ENCODE measurements around the gene PLEKHN1.

DNA sequence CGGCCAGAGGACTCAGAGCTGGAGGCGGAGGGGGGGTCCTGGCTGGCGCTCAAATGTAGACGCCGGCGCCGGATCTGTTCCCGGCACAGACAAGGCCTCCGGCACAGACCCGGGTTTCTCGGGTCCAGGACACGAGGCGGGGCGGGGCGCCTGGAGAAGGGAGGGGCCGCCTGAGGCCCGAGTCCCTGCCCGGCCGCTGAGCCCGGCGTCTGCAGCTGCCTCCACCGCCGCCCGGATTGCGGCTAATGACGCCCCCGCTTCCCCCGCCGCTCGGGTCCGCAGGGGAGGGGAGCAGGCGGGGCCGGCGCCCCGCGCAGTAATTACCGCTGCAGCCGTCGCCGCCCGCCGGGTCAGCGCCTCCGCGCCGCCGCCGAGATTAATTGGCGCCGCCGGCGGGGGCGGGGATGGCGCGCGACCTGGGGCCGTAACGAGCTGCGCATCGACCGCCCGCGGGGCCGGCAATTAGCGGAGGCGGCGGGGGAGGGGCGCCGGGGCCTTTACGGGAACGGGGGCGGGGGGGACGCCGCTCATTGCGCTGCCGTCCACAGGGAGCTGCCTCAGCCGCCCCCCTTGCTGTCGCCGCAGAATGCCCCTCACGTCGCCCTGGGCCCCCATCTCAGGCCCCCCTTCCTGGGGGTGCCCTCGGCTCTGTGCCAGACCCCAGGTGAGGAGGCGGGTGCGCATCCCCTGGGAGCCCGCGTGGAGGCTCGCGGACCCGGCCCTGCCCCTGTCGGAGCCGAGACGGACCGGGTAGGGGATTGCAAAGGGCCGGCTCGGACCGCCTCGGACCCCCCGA lies 24.5 kb upstream of the PLEKHN1 start:
- TF ChIP-seq, protein P1, sequence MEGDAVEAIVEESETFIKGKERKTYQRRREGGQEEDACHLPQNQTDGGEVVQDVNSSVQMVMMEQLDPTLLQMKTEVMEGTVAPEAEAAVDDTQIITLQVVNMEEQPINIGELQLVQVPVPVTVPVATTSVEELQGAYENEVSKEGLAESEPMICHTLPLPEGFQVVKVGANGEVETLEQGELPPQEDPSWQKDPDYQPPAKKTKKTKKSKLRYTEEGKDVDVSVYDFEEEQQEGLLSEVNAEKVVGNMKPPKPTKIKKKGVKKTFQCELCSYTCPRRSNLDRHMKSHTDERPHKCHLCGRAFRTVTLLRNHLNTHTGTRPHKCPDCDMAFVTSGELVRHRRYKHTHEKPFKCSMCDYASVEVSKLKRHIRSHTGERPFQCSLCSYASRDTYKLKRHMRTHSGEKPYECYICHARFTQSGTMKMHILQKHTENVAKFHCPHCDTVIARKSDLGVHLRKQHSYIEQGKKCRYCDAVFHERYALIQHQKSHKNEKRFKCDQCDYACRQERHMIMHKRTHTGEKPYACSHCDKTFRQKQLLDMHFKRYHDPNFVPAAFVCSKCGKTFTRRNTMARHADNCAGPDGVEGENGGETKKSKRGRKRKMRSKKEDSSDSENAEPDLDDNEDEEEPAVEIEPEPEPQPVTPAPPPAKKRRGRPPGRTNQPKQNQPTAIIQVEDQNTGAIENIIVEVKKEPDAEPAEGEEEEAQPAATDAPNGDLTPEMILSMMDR (IDR thresholded peaks at IDR 0.05), result no peak
- no peak for TF ChIP-seq POLR2AphosphoS5 (IDR thresholded peaks at IDR 0.05)
- no peak for TF ChIP-seq EP300 (IDR thresholded peaks at IDR 0.05)
